Renal pelvis (tissue), 12 donors: ENCODE measurements around the gene ODAD2. TPM values are rescaled to one million over a fixed set of nuclear protein-coding genes. Genes with fewer than 3 reads are reported as not detected.
"Not testable (repeated sequence)": the region's sequence is repeated elsewhere in the genome, so short reads cannot be mapped to it uniquely, and the experiment has no call there.

Experiments used
- DNase-seq: peaks from one replicate; pipeline ENCODE4 v3.0.0-alpha.2; 2013
- long read RNA-seq, 16 experiments: transcript quantifications; one replicate each; lab custom pipeline, GENCODE V29; 2026
- polyA plus RNA-seq, 3 donors: library from polyadenylated mRNA; unstranded; fragments of 120-200 nt; gene quantifications; one replicate each; pipeline ENCODE4 v1.2.1, GENCODE V29; 2013; ENCODE audit not compliant: insufficient read length in 3 of 3

ODAD2 gene, protein sequence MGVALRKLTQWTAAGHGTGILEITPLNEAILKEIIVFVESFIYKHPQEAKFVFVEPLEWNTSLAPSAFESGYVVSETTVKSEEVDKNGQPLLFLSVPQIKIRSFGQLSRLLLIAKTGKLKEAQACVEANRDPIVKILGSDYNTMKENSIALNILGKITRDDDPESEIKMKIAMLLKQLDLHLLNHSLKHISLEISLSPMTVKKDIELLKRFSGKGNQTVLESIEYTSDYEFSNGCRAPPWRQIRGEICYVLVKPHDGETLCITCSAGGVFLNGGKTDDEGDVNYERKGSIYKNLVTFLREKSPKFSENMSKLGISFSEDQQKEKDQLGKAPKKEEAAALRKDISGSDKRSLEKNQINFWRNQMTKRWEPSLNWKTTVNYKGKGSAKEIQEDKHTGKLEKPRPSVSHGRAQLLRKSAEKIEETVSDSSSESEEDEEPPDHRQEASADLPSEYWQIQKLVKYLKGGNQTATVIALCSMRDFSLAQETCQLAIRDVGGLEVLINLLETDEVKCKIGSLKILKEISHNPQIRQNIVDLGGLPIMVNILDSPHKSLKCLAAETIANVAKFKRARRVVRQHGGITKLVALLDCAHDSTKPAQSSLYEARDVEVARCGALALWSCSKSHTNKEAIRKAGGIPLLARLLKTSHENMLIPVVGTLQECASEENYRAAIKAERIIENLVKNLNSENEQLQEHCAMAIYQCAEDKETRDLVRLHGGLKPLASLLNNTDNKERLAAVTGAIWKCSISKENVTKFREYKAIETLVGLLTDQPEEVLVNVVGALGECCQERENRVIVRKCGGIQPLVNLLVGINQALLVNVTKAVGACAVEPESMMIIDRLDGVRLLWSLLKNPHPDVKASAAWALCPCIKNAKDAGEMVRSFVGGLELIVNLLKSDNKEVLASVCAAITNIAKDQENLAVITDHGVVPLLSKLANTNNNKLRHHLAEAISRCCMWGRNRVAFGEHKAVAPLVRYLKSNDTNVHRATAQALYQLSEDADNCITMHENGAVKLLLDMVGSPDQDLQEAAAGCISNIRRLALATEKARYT
- polyA plus RNA-seq = 1 to 10 TPM in 2 of 3 donors, under 1 TPM in 1; 0.96 to 1.8 (median 1.0) TPM
- long read RNA-seq, donor 1 = 0 reads
- long read RNA-seq, donor 2 = 0 reads
- long read RNA-seq, donor 3 = 0 reads
- long read RNA-seq, donor 4 = 0 reads
- long read RNA-seq, donor 5 = 0 reads
- long read RNA-seq, donor 6 = 0 reads
- long read RNA-seq, donor 7 = 0 reads
- long read RNA-seq, donor 8 = 0 reads
- long read RNA-seq, donor 9 = 0 reads
- long read RNA-seq, donor 10 = 0 reads
- long read RNA-seq, donor 11 = 0 reads
- long read RNA-seq, donor 12 = 0 reads
- long read RNA-seq, donor 13 = 0 reads
- long read RNA-seq, donor 14 = 0 reads
- long read RNA-seq, donor 15 = 0 reads
- long read RNA-seq, donor 16 = 0 reads

DNA sequence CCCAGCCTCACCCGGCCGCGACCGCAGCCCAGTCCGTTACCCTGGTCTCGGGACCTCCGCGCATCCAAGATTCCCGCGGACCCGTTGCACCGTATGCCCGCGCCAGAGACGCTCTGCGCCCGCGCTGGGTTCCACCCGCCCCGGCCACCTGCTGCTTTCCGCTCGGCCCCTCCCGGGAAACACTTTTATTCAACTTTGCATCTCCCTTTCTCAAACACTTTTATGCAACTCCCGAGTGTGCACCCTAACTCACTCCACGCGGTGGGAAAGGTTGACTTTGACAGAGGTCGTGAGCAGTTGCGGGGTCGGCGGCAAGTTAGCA is at the start of gene ODAD2:
Gene ODAD2 (minus strand): TSS at position 126 of the 322 bp plus-strand sequence. CDS start 3,937 bp downstream, outside the sequence.
- DNase-seq = peak; percentile 4

- no peak for DNase-seq
These were observed 48.2 kb upstream of the ODAD2 start for GRCh38 chr10:28047061-28047460.

GRCh38 chr10:28046579-28046978 is 47.7 kb upstream of the ODAD2 start:
- no peak for DNase-seq

- DNase-seq = no peak
These were observed 45.1 kb upstream of the ODAD2 start for GRCh38 chr10:28043941-28044340.

- DNase-seq = no peak
These were observed 37.7 kb upstream of the ODAD2 start for GRCh38 chr10:28036587-28036986.

DNA sequence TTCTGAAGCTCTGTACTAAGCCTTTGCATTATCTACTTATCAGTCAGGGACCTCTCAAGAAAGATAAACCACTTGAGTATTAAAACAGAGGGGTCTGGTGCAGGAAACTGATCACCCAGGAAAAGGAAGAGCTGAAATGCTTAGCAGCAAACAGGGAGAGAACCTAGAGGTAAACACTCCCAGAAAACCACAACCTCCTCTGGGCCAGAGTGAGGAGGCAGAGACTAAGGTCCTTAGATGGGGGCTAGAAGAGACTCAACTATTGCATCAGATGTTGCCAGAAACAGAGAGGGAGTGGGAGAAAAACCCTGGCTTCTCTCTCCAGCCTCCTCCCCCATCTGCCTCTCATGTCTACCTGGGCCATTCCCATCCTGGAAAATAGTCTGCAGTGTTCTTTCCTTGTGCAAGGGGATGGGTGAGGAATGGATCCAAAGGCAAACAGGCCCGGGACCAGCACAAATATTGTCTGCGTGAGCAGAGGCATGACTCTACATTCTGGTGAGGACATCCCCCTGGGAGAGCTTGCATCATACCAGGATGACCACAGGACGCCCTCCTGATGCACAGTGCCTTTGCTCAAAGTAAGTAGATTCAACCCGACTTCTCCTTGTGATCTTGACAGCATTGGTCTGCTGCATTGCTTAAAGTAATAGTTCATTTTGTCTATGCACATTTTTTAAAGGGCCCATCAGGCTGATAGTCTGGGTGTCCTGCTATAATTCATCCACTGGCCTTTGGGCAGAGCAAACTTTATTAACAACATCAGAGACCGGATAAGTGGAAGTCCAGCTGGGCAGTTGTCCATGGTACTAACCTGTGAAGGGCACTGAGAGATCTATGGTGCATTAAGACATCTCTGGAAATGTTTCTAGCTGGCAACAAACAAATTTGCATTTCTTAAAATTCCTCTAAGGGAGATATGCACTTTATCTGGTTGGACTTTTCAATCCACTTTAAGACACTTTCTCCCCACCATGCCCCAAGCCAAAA is 22.4 kb upstream of the ODAD2 start:
- no peak for DNase-seq

DNA sequence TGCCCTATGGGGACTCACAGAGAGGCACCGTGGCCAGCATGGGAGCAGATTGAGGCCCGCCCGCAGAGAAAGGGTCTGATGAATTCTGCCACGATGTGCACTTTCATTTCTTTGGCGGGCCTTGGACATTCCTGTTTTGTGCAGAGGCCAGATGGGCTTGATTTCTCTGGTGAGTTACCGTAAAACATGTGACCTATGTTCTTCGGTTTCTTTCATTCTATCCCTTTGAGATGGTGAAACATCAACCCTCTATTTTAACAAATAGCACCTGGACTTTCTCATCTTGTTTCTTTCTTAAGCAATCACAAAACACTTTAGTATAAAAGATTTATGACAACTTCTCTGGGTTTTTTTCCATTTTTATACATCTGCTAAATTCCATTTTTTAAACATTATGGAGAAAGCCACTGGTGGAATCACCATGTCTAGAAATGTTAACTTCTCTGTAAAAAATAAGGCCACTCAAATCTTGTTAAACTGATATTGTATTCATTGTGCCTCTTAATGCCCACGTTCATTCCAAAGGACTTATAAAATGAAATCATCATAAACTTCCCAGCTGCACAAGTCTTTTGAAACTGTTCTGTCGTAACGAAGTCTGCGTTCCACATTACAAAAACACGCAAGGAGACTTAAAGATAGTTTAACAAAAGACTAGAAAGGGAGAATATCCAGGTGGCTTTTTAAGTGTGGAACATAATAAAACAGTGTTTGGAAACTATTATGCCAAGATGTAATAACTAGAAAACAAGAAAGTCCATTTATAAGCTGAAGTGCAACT is 21.4 kb upstream of the ODAD2 start:
- DNase-seq = no peak

DNA sequence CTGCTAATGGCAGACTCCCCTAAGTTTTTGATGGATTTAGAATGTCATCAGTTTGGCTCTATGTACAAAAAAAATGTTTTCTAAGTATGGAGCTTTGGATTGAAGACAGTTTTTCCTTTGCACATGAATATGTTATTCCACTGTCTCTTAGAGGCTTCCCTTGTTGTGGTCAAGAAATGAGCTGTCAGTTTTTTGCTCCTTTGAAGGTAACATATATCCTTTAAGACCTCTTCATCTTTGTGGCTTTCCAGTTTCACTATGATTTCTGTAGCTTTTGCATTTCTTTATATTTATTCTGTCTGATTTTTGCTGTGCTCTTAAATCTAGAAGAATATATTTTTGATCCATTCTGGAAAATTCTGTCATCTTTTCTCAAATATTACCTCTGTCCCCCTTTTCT is 15.8 kb upstream of the ODAD2 start:
- DNase-seq = no peak

DNA sequence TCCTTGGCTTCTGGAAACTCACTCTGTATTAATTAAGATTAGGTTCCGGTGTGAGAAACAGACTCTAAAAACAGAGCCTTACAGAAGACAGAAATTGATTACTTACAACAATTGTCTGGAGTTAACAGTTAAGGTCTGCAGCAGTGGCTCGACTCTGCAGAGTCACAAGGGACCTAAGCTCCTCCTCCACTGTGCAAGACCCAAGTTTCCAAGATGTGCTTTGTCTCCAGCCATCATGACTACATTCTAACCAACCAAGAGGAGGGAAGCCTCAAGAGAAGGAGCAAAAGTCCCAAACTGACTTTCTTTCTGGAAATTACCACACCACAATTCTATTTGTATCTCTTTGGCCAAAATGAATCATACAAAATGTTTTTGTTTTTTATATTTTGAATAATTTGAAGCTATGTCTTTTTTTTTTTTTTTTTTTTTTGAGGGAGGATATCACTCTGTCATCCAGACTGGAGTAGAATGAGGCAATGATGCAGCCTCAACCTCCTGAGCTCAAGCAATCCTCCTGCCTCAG is 14.2 kb upstream of the ODAD2 start:
- DNase-seq = no peak

- DNase-seq = no peak
These were observed 11.9 kb upstream of the ODAD2 start for GRCh38 chr10:28010821-28011220.

DNA sequence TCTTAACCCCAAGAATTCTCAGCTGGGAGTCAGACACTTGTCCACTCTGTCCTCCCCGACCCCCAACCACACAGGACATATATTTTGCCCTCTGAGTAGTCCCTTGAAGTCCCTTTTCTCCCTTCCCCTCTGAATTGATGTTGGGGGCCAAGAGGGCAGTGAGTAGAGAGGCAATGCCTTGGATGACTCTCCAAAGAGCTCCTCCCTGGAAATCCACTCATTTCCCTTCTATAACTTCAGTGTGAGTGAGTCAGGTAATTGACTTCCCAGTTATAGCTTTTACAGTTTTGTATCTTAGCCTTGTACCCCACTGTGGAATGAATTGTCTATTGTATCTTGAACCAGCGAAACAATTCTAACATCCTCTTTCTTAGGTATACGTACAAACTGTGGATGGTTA is 9.2 kb upstream of the ODAD2 start:
- DNase-seq = no peak

DNA sequence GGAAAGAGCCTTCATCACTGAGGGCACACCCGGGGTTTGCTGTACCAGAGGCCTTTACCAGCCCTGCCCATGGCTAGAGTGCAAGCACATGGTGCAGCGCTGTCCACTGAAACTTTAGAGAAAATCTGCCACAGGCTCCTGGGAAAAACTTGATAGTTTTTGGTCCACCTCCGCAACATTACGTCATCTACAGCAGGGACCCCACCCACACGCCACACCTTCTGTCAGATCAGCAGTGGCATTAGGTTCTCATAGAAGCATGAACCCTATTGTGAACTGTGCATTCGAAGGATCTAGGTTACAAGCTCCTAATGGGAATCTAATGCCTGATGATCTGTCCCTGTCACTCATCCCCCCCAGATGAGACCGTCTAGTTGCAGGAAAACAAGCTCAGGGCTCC is 2.5 kb upstream of the ODAD2 start:
- DNase-seq = no peak

DNA sequence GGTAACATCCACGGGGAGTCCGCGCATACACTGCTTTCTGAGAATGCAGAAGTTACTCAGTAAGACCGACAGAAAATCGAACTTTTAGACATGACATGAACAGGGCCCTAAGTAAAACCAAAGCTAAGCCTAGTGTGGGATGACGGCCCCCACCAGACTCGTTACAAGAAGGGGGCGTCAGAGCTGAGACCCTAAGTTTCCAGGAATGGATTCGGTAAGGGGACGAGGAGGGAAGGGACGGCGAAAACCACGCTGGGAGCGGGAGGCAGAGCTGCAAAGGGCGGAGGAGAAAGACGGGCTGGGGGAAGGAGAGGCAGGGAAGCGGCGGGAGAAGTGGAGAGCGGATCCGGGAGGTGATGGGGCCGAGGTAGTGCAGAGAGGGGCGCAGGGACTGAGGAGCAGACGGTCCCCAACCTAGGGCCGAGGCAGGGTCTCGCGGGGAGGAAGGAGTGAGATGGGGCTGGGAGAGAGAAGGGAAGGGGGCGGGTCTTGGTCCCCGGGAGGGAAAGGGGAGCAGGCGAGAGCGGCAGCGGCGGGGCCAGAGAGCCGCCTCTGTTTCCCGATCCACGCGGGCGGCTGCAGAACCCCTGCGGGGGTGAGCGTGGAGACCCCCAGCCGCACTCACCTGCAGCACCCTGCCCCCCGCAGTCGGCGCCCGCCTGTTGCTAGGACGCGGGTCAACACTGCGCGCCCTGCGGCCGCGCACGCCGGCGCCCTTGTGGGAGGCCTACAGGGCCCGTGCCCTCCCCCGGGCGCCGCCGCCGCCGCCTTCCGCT is 513 bp downstream of the ODAD2 start:
- peak; percentile 34 for DNase-seq

DNA sequence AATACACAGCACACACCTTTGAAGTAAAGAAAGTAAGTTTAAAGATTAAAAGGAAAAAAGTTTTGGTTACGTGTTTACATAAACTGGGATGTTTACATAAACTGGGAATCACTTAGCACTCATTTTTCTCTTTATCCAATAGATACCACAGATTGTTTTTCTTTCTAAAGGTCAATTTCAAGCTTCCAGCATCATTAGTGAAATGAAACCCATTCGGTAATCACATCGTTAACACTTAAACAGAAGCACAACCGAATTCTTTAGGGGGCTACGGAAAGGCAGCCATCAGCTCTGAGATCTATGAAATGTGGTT is 1.1 kb downstream of the ODAD2 start:
- DNase-seq = peak; percentile 1

GRCh38 chr10:27995311-27995710 is 3.6 kb downstream of the ODAD2 start:
- DNase-seq = no peak

- not testable (repeated sequence) for DNase-seq
These were observed 9.5 kb downstream of the ODAD2 start for GRCh38 chr10:27989357-27989756.

- DNase-seq = no peak
These were observed 12.1 kb downstream of the ODAD2 start for GRCh38 chr10:27986821-27987220.

DNA sequence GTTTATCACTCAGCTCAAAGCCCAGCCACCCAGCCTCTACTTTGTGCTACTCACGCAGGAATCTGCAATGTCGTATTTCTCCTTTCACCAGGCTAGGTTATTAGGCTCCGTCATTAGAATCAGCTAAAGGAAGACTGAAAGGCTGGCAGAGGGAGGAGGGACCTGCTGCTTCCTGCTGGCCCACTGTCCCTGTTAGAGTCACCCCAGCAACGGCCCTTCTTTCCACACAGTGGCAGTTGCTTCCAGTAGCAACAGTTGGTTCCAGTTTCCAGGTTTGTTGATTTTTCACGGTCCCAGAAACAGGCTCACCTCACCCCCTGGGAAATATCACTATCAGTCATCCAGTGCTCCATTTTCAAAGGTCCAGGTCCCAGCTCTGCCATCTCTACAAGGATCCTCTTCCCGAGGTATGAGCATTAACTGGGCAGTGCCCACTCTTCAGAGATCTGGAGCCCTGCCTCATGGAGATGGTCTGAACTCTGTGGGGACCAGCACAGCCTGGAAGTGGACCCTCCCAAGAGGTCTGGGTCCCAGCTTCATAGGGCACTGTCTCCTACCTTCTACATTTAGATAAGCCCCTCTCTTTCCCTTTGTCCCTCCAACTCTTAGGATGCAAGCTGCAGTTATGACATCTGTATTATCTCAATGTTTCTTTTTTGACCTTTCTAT is 15.9 kb downstream of the ODAD2 start:
- no peak for DNase-seq
